ELR (cell line): ENCODE measurements around the gene FXYD6.

ENCODE experiments used
- DNase-seq: peaks from one replicate; pipeline ENCODE4 v3.0.0-alpha.2; 2015; ENCODE audit warnings: low read depth

Gene FXYD6

GRCh38 chr11:117792241-117792640 is 84.2 kb downstream of the FXYD6 start:
- DNase-seq: no peak

GRCh38 chr11:117790279-117790678 is 86.2 kb downstream of the FXYD6 start:
- no peak for DNase-seq

- DNase-seq: no peak
These were observed 87.2 kb downstream of the FXYD6 start for GRCh38 chr11:117789241-117789640.
